Dedifferentiated amniotic fluid mesenchymal stem cell (primary cell): ENCODE measurements around the gene PPP2R5C.

Source experiments
- DNase-seq: peaks from one replicate; pipeline ENCODE4 v3.0.0-alpha.2; 2016; ENCODE audit errors: extremely low spot score

Gene PPP2R5C

GRCh38 chr14:101950100-101950499 is 188.6 kb downstream of the PPP2R5C start:
- DNase-seq, result no peak

GRCh38 chr14:101950516-101951215 is 189.2 kb downstream of the PPP2R5C start:
- no peak for DNase-seq

GRCh38 chr14:101953151-101953550 is 191.6 kb downstream of the PPP2R5C start:
- DNase-seq, result no peak

GRCh38 chr14:101954501-101954900 is 193.0 kb downstream of the PPP2R5C start:
- DNase-seq, result no peak

GRCh38 chr14:101955695-101956161 is 194.2 kb downstream of the PPP2R5C start:
- DNase-seq, result no peak

- DNase-seq, result no peak
These were observed 194.8 kb downstream of the PPP2R5C start for GRCh38 chr14:101956179-101956885.

GRCh38 chr14:101957406-101958234 is 196.1 kb downstream of the PPP2R5C start:
- DNase-seq, result no peak

- DNase-seq, result no peak
These were observed 197.1 kb downstream of the PPP2R5C start for GRCh38 chr14:101958418-101959180.

GRCh38 chr14:101959277-101959676 is 197.8 kb downstream of the PPP2R5C start:
- no peak for DNase-seq

- DNase-seq, result no peak
These were observed 198.7 kb downstream of the PPP2R5C start for GRCh38 chr14:101960225-101960624.

- peak; percentile 66 for DNase-seq
These were observed 199.7 kb downstream of the PPP2R5C start for GRCh38 chr14:101961011-101961721.

- DNase-seq, result no peak
These were observed 200.4 kb downstream of the PPP2R5C start for GRCh38 chr14:101961746-101962502.

GRCh38 chr14:101962503-101962874 is 201.0 kb downstream of the PPP2R5C start:
- DNase-seq, result peak; percentile 75

GRCh38 chr14:101963052-101963451 is 201.5 kb downstream of the PPP2R5C start:
- DNase-seq, result no peak

- DNase-seq, result no peak
These were observed 202.3 kb downstream of the PPP2R5C start for GRCh38 chr14:101963656-101964296.

GRCh38 chr14:101964297-101965180 is 203.0 kb downstream of the PPP2R5C start, which contains the start of gene DYNC1H1:
Gene DYNC1H1, plus strand, starts transcription at chr14:101964573. Its CDS starts 119 bp downstream, at chr14:101964692.
- peak; percentile 82 for DNase-seq

- DNase-seq, result peak; percentile 48
These were observed 203.7 kb downstream of the PPP2R5C start for GRCh38 chr14:101965181-101965544.
